ENCODE measurements around the gene EPO.

The EPO gene

DNA sequence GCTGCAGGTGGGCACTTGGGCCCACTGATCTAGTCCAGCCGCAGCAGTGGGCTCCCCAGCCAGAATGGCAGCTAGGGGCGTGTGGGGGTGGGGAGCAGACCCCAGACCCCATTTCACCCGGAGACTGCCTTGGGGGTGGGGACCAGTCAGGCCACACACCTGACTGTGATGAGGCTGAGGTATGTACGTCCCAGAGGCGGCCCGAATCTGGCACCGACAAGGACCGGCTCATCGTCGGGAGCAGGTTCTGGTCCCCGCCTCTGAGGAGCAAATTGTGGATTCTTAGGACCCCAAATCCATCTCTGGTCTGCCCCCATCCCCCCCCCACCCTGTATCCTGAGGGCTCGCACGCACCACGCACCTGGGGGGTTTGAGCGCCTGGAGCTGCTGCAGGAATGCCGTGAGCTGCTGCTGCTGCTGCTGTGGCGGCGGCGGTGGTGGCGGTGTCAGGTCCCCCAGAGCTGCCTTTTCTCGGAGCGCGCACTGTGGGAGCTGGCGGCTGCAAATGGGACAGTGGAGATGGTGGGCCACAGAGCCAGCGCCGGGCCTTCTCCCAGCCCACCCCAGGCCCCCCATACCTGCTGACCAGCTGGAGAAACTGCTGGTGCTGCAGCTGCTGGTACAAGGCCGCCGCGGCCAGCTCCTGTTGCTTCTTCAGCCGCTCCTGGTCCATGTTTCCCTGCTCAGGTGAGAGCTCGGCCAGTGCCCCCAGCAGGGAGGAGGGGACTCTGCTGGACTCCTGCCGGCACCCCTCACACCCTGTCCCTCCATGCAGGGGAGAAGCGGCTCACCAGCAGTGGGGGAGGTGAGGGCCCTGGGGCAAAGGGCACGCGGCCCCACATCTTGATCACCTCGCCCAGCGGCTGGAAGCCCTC lies 36.4 kb upstream of the EPO start:
- Histone ChIP-seq H3K4me1 (ENCODE audit: control insufficient read depth, insufficient read depth, low read length, poor library complexity, severe bottlenecking) (peaks cover 22% of the 10 kb centered on the region), H3K27ac (ENCODE audit: low read depth, low read length, severe bottlenecking) (no peak overlapping the region), H3K9me3 (ENCODE audit: control insufficient read depth, low read length) (no peaks in the 10 kb centered on the region), H3K4me3 (ENCODE audit: extremely low read depth, insufficient read depth, low read length, poor library complexity, severe bottlenecking) (no peak overlapping the region), H3K36me3 (ENCODE audit: control insufficient read depth, insufficient read depth, low read length) (peaks cover 97% of the 10 kb centered on the region)
- 96% methylated on average over 29 of the region's 37 CpGs for WGBS, 2 experiments (ENCODE audit: insufficient coverage in 2 of 2)

DNA sequence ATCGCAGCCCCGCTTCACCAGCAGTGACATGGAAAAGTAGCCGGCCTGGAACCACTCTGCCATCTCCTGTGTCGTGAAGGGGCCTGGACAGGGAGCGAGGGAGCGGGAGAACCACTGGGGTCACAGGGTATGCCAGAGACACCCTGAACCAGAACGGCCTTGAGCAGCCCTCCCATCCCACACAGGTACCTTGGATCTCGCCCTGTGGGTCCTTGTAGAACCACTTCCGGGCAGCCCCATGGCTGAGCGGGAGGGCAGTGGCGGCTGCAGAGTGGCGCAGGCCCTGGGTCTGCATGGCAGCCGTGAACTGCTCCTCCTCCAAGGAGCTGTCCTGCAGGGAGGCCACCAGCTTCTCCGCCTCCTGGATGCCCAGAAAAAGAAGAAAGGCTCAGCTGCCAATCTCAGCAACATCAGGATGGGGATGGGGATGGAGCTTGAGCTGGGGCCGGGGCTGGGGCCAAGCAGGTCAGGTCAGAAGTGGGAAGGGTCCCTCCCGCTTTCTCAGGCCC lies 35.7 kb upstream of the EPO start:
- H3K9me3 ChIP-seq (ENCODE audit: control insufficient read depth, low read length): no peaks in the 10 kb centered on the region
- no peak overlapping the region for H3K27ac ChIP-seq (ENCODE audit: low read depth, low read length, severe bottlenecking)
- WGBS, 2 experiments (ENCODE audit: insufficient coverage in 2 of 2): 96% methylated on average over 8 to 14 of the region's 16 CpGs
- peaks cover 96% of the 10 kb centered on the region for H3K36me3 ChIP-seq (ENCODE audit: control insufficient read depth, insufficient read depth, low read length)
- peaks cover 20% of the 10 kb centered on the region for H3K4me1 ChIP-seq (ENCODE audit: control insufficient read depth, insufficient read depth, low read length, poor library complexity, severe bottlenecking)
- H3K4me3 ChIP-seq (ENCODE audit: extremely low read depth, insufficient read depth, low read length, poor library complexity, severe bottlenecking): no peak overlapping the region

DNA sequence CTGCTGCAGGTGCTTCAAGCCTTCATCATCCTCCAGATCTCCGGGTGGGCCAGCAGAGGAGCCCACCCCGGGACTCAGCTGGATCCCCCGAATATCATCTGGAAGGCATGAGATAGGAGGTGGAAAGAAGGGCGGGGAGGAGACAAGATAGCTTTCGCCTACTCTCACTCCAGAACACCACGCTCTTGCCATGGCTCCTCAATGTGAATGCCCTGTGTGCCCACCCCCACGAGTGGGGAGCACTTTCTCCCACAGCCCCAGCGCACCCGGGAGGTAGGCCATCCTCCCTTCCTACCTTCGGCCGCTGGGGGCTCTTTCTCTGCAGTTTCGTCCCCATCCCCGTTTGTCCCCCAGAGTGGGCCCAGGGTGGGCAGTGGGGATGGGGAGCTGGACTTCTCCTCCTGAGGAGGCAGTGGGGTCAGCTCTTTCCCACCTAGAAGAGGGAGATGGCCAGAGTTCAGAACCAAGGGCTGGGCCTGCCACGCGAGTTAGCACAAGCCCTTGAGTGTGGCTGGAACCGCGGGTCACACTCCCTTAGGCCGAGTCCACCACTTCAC lies 35.1 kb upstream of the EPO start:
- no peak overlapping the region for H3K27ac ChIP-seq (ENCODE audit: low read depth, low read length, severe bottlenecking)
- peaks cover 94% of the 10 kb centered on the region for H3K36me3 ChIP-seq (ENCODE audit: control insufficient read depth, insufficient read depth, low read length)
- peaks cover 20% of the 10 kb centered on the region for H3K4me1 ChIP-seq (ENCODE audit: control insufficient read depth, insufficient read depth, low read length, poor library complexity, severe bottlenecking)
- H3K4me3 ChIP-seq (ENCODE audit: extremely low read depth, insufficient read depth, low read length, poor library complexity, severe bottlenecking): no peak overlapping the region
- no peaks in the 10 kb centered on the region for H3K9me3 ChIP-seq (ENCODE audit: control insufficient read depth, low read length)
- 88 to 89% methylated on average over 9 to 15 of the region's 18 CpGs for WGBS, 2 experiments (ENCODE audit: insufficient coverage in 2 of 2)

DNA sequence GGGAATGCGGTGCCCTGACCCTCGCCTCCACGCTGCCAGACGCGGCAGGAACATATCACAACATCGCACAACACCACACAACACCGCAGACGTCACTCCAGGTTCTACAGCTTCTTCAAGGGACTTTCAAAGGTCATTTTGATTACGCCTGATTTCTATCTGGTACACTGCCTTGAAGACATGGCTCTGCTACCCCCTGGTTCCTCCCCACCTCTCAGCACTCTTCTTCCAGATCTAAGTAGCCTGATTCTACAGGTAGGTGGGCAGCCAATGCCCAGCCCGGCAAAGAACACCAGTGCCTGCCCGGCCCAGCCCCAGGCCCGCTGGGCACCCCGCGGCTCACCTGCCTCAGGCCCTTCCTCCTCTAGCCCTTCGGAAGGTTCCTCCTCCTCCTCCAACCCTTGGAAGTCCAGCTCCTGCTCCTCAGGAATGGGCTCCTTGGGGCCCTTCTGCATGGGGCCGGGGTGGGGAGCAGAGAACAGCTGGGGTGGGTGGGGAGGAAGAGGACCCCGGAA lies 34.6 kb upstream of the EPO start:
- peaks cover 94% of the 10 kb centered on the region for H3K36me3 ChIP-seq (ENCODE audit: control insufficient read depth, insufficient read depth, low read length)
- WGBS, 2 experiments (ENCODE audit: insufficient coverage in 2 of 2): 82 to 93% methylated on average over 2 to 16 of the region's 17 CpGs

DNA sequence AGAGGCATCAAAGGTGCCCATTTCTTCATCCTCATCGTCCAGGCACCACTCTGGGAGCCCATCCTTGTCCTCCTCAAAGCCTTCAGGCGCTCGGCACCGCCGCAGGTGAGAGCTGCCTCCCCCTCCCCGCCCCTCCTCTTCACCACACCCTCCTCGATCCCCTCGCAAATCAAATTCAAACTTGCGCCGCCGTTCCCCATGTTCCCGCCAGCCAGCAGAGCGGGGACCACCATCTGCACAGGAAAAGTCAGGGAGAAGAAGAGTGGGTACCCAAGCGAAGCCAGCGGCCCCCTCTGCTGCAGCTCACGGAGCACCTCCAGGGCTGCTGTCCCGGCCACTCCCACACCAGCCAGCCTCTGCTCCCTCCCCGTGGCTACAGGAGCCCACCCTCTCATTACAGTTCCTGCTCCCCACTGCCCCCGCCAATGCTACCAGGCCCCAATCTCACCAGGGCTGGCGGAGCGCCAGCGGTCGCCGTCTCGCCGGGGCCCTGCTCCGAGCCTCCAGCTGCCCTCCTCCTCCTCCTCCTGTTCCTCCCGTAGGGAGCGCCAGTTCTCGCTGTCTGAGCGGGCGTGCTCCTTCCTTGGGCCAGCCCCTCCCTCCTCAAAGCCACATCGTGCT lies 34.0 kb upstream of the EPO start:
- H3K4me3 ChIP-seq (ENCODE audit: extremely low read depth, insufficient read depth, low read length, poor library complexity, severe bottlenecking): no peak overlapping the region
- no peak overlapping the region for H3K27ac ChIP-seq (ENCODE audit: low read depth, low read length, severe bottlenecking)
- peaks cover 21% of the 10 kb centered on the region for H3K4me1 ChIP-seq (ENCODE audit: control insufficient read depth, insufficient read depth, low read length, poor library complexity, severe bottlenecking)
- H3K9me3 ChIP-seq (ENCODE audit: control insufficient read depth, low read length): no peaks in the 10 kb centered on the region
- peaks cover 94% of the 10 kb centered on the region for H3K36me3 ChIP-seq (ENCODE audit: control insufficient read depth, insufficient read depth, low read length)
- 94 to 95% methylated on average over 16 to 28 of the region's 33 CpGs for WGBS, 2 experiments (ENCODE audit: insufficient coverage in 2 of 2)

More for the DNA sequence above, 34.6 kb upstream of the EPO start:
- H3K4me1 ChIP-seq (ENCODE audit: control insufficient read depth, insufficient read depth, low read length, poor library complexity, severe bottlenecking): peaks cover 21% of the 10 kb centered on the region
- H3K4me3 ChIP-seq (ENCODE audit: extremely low read depth, insufficient read depth, low read length, poor library complexity, severe bottlenecking): no peak overlapping the region
- H3K9me3 ChIP-seq (ENCODE audit: control insufficient read depth, low read length): no peaks in the 10 kb centered on the region
- no peak overlapping the region for H3K27ac ChIP-seq (ENCODE audit: low read depth, low read length, severe bottlenecking)

DNA sequence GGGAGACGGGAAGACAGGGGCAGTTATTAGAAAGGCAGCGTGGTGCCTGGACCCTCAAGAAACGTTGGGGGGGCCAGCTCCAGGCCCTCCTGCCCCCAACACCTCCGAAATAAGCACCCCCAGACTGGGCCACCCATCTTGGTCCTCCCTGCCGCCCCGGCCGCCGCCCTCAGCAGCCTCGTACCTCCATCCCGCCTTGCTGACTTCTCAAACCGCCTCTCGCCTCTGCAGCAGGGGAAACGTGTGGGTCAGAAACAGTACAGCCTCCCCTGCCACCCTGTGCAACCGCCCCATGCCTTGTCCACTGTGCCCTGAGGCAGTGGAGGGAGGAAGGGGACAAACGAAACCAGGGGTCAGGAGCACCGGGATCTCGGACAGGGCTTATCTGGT lies 33.5 kb upstream of the EPO start:
- Histone ChIP-seq H3K36me3 (ENCODE audit: control insufficient read depth, insufficient read depth, low read length) (peaks cover 89% of the 10 kb centered on the region), H3K4me3 (ENCODE audit: extremely low read depth, insufficient read depth, low read length, poor library complexity, severe bottlenecking) (no peak overlapping the region), H3K9me3 (ENCODE audit: control insufficient read depth, low read length) (no peaks in the 10 kb centered on the region), H3K27ac (ENCODE audit: low read depth, low read length, severe bottlenecking) (no peak overlapping the region), H3K4me1 (ENCODE audit: control insufficient read depth, insufficient read depth, low read length, poor library complexity, severe bottlenecking) (peaks cover 22% of the 10 kb centered on the region)
- WGBS, 2 experiments (ENCODE audit: insufficient coverage in 2 of 2): 92% methylated on average over 15 to 16 of the region's 17 CpGs

DNA sequence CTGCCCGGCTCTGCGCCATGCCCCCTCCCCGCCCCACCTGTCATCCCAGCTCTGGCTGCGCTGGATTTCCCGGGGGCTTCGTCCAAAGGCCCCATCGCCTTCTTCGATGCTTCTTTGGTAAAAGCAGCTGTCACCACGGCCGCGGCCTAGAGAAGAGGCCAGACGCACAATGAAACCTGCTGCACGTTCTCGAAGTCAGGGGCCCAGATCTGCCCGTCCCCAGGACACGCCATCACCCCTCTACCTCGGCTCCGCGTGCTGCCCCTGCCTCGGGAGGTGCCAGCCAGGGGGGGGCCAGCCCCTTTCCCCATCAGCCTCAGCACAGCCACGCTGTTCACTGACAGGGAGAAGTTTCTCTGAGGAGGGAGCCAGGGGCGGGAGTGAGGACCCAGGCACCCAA lies 33.0 kb upstream of the EPO start:
- no peak overlapping the region for H3K4me3 ChIP-seq (ENCODE audit: extremely low read depth, insufficient read depth, low read length, poor library complexity, severe bottlenecking)
- no peak overlapping the region for H3K27ac ChIP-seq (ENCODE audit: low read depth, low read length, severe bottlenecking)
- 92 to 95% methylated on average over 14 to 19 of the region's 22 CpGs for WGBS, 2 experiments (ENCODE audit: insufficient coverage in 2 of 2)
- peaks cover 26% of the 10 kb centered on the region for H3K4me1 ChIP-seq (ENCODE audit: control insufficient read depth, insufficient read depth, low read length, poor library complexity, severe bottlenecking)
- peaks cover 84% of the 10 kb centered on the region for H3K36me3 ChIP-seq (ENCODE audit: control insufficient read depth, insufficient read depth, low read length)
- H3K9me3 ChIP-seq (ENCODE audit: control insufficient read depth, low read length): no peaks in the 10 kb centered on the region

DNA sequence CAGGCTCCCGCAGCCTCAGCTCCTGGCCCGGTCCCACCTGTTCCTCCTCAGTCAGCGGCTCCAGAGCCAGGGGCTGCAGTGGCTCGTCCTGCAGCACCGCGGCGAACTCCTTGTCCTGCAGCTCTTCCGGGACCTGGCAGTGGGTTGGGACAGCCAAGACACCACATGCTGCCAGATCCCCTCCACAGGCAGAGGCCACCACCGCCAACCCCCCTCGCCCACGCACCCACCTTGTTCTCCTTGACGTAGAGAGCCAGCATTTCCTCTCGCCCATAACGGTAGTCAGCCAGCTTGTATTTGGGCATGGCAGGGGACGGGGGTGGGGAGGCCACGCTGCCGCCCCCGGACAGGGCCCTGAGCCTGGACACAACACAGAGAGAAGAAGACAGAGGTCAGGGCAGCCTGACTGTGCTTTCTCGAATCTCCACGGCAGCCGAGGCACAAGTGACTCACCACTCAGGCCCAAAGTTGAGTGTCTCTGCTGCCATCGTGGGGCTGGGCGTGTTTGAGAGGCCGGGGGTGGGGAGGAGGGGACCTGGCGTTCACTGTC lies 32.4 kb upstream of the EPO start:
- 92 to 98% methylated on average over 20 to 22 of the region's 25 CpGs for WGBS, 2 experiments (ENCODE audit: insufficient coverage in 2 of 2)
- Histone ChIP-seq H3K27ac (ENCODE audit: low read depth, low read length, severe bottlenecking) (peak overlapping the region; percentile 10), H3K4me3 (ENCODE audit: extremely low read depth, insufficient read depth, low read length, poor library complexity, severe bottlenecking) (no peak overlapping the region), H3K4me1 (ENCODE audit: control insufficient read depth, insufficient read depth, low read length, poor library complexity, severe bottlenecking) (peaks cover 27% of the 10 kb centered on the region), H3K36me3 (ENCODE audit: control insufficient read depth, insufficient read depth, low read length) (peaks cover 79% of the 10 kb centered on the region), H3K9me3 (ENCODE audit: control insufficient read depth, low read length) (no peaks in the 10 kb centered on the region)

DNA sequence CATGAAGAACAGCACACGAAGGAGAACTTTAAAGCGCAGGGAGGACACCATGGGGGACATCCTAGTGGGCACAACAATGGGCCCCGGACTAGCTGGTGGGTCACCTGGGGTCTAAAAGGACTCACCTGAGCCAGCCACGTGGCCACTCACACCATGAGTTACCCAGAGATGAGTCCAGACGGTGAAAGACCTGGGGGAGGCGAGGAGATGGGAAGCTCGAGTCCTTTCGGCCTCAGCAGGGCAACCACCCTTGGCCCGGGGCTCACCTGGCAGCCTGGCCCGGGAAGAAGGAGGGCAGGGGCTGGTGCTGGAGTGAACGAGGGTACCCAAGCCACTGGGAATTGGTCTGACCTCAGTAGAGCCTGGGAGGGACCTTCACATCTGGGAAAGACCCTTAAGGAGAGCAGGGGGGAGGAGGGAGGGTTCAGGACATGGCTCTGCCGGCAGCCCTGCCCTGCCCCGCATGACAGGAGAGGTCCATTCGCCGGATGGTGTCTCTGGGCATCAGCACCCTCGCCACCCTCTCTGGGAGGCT lies 31.9 kb upstream of the EPO start:
- 96 to 97% methylated on average over 11 to 14 of the region's 16 CpGs for WGBS, 2 experiments (ENCODE audit: insufficient coverage in 2 of 2)
- Histone ChIP-seq H3K4me1 (ENCODE audit: control insufficient read depth, insufficient read depth, low read length, poor library complexity, severe bottlenecking) (peaks cover 27% of the 10 kb centered on the region), H3K27ac (ENCODE audit: low read depth, low read length, severe bottlenecking) (no peak overlapping the region), H3K4me3 (ENCODE audit: extremely low read depth, insufficient read depth, low read length, poor library complexity, severe bottlenecking) (no peak overlapping the region), H3K9me3 (ENCODE audit: control insufficient read depth, low read length) (no peaks in the 10 kb centered on the region), H3K36me3 (ENCODE audit: control insufficient read depth, insufficient read depth, low read length) (peaks cover 74% of the 10 kb centered on the region)
